ENCODE measurements around the gene HMBS.

- TF ChIP-seq CTCF (IDR thresholded peaks at IDR 0.05 in 4 of 5, conservative IDR thresholded peaks at IDR 0.05 in 1 of 5) (no peak), POLR2A (IDR thresholded peaks at IDR 0.05) (no peak)
These were observed 30.3 kb upstream of the HMBS start for GRCh38 chr11:119054418-119054817.

Data from gastrocnemius medialis (tissue), 4 donors.